HG02870 (cell line): Measurements from ENCODE around the gene RELL2.
A peak's percentile ranks its signal among the peaks of the same experiment; 100 is the strongest.

ENCODE experiments used
- ATAC-seq: cut with Tn5 transposase; IDR thresholded peaks from one replicate; pipeline ENCODE4 v1.9.1; 2021; ENCODE audit warnings: mild to moderate bottlenecking, moderate library complexity; ENCODE audit not compliant: unreplicated experiment

The RELL2 gene

DNA sequence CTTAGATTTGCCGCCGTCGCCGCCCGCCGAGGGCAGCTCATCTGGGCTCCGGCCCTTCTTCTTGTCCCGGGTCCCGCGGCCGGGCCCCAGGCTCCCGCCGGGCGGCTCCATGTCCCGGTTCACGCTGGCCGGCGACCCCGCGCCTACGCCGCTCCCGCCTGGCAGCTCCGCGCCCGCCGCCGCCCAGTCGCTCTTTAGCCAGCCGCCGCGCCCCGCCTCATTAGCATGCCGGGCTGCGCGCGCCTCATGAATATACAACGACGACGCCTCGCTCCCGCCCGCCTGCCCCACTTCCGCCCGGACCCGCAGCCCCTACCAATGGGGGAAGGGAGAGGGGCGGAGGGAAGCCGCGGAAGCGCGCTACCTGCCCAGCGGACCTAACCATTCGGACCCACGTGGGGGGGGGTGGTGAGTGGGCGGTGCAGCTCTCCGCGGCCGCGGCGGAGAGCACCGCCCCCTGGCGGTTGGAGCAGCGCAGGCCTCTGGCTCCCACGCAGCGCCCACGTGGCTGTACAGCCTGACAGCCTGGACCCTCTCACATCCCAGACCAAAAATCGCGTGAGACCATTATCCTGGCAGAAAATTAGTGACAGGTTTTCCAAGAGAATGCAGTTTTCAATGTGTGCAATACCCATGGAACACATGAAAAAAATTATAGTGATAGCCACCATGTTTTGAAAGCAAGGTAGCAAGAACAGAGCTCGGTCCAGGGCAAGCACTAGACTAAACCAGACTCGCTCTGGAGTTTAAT, 17.8 kb upstream of the RELL2 start, which contains the start of gene DIAPH1:
Gene DIAPH1 (minus strand): TSS at position 197 of the 751 bp plus-strand sequence. CDS start 86 bp downstream, at position 111.
- ATAC-seq: peak; percentile 77

DNA sequence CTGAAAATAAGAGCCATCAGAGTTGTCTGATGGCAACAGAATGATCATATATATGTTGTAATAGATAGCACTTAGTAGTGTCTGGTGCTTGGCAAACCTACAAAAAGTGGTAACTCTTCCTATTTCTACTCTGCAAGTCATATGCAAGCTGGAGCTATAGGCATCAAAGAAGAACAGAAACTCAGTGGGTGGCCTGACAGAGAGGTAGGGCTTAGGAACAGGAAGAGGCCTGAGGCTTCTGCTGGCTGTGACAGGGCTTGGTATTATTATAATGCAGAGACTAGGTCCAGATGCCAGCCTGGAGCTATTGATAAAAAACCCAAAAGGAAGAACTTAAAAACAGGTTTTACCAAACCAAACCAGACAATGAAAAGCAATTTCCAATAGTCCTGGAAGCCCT, 13.6 kb upstream of the RELL2 start:
- ATAC-seq: peak; percentile 50

DNA sequence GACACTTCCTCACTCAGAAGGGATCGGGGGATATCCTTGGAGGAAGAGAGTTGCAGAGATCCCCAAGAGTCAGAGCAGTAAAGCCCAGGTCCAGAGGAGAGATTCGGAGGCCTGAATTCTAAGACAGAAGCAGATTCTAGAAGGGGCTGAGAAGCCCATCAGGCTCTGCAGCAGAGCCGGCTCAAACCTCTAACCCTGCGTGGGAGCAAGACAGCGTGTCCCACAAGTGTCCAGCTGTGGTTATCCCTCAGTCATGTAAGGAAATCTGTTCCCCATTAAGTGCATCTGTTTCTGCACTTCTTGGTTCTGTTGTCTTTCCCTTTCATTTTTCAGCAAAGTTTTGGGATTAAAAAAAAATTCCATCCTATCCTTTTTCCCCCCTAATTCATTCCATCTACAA, 13.2 kb upstream of the RELL2 start:
- no peak for ATAC-seq

DNA sequence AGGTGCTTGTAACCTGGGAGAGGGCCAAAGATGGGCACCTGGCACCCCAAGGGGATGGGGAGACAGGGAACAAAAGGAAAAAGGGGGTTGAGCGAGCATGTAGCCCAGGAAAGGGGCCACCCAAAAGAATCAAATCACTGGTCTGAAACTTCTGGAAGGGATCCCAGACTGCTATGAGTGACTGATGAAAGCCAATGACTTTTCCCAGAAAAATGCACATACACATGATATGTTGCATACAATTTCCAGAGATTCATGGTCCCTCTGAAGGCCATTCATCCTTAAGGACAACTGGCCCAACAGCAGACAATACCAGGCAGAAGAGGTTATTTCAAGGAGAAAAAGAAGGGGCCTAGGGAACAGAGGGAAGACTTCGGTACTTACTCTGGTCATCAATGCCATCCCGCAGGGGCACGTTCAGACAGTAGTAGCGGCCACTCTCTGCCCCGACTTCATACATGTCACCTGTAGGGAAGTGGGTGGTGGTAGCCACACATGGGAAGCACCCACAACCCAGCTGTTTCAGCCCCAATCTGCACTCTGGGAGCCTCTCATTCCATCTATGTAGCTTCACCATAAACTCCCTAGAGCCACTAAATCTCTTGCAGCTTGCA, 8.5 kb upstream of the RELL2 start:
- no peak for ATAC-seq

DNA sequence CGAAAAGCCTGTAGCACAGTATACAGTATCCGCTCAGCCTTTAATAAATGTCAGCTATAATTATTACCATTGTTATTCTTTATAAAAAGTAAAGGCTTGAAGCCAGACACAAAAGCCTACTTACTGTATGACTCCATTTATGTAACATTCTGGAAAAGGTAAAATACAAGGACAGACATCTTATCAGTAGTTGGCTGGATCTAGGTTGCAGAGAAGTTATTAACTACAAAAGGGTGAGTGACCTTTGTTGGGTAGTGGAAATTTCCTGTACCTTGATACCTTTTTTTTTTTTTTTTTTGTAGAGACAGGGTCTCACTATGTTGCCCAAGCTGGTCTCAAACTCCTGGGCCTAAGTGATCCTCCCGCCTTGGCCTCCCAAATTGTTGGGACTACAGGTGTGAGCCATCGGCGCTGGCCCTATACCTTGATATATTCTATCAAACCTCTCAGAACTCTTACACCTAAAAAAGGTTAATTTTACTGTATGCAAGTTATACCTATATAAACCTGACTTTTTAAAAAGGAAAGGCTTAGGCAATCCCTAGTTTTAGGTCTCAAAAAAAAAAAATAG, 6.1 kb upstream of the RELL2 start:
- ATAC-seq: no peak

DNA sequence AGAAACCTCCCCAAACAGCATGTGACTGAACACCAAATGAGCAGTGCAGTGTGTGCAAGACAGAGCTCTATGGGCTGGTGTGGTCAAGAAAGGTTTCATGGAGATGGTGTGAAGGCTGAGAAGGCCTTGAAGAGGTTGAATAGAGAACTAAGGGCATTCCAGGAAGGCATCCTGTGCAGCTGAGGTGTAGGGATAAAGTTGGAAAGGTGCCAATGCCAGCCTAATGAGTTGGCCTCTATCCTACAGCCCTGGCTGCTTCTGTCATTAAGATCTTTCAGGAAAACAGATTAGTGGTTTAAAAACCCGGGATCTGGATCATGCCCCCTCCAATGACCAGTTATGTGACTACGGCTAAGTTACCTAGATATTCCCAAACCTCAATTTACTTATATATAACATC, 4.1 kb upstream of the RELL2 start:
- ATAC-seq: no peak

DNA sequence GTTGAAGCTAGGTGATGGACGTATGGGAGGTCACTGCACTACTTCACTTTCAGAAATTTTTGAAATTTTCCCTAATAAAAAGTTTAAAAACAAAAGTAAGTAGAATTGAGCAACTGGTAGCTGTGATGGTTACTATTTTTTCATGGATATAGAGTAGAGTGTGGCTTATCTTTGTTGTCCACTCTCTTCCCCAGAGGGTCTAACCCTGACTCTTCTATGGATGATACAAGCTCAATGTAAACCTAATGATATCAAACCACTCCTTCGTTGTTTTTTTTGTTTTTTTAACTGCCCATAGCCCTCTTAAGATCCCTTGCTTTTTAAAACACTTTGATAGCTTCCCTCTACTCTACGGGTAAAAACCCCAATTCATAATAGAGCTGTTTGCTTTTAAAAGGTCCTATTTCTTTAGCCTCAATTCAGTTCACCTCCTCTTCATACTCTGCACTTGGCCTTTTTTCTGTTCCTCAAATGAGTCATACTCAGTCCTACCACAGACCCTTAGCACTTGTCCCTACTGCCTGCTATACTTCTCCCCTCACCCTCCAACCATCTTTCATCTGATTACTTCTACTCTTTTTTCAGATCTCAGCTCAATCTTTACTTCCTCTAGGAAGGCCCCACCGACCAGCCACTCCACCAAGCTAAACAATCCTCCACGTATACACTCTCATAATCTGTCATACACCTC, 2.8 kb upstream of the RELL2 start:
- ATAC-seq: peak; percentile 83

DNA sequence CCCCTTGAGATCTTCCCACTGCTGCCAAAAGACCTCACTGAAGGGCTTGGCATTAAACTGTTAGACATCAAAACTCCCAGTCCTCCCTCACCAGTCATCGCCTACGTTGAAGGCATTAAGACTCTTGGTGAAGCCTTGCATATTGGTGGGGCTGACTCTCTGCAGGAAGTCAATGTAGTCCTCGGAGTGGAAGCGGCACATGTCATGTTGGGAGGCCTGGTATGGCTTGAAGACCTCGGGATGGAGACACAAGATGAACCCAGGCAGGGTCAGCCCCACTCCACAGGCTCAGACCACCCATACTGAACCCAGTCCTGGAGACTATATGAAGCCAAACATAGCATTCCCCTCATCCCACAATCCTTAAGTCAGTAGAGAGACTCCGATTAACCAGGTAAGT, 2.1 kb upstream of the RELL2 start:
- no peak for ATAC-seq

DNA sequence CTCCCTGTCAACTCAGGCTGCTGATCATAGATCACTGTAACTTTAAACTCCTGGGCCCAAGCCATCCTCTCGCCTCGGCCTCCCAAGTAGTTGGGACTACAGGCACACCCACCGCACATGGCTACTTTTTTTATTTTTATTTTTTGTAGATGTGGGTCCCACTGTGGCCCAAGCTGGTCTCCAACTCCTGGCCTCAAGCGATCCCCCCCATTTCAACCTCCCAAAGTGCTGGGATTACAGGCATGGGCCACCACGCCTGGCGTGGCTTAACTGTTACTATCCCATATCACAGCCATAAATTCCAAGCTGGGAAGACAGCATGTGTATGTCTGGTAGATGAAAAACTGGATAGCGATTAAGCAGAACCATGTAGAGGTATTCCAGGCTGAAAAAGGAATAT, 1.2 kb upstream of the RELL2 start:
- no peak for ATAC-seq

DNA sequence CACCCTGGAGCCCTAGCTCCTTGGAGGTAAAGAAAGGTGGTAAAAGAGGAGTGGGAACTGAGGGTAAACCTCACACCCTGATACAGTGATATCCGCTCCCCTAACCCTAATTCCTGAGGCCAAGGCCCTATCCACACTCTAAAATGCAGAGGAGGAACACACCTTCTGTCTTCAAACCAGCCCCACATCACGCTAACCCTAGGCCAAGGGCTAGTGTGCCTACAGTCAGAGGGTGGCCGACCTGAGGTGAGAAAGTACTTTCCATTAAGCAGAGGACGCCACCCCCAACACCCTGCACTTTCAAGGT, 738 bp upstream of the RELL2 start:
- ATAC-seq: no peak

DNA sequence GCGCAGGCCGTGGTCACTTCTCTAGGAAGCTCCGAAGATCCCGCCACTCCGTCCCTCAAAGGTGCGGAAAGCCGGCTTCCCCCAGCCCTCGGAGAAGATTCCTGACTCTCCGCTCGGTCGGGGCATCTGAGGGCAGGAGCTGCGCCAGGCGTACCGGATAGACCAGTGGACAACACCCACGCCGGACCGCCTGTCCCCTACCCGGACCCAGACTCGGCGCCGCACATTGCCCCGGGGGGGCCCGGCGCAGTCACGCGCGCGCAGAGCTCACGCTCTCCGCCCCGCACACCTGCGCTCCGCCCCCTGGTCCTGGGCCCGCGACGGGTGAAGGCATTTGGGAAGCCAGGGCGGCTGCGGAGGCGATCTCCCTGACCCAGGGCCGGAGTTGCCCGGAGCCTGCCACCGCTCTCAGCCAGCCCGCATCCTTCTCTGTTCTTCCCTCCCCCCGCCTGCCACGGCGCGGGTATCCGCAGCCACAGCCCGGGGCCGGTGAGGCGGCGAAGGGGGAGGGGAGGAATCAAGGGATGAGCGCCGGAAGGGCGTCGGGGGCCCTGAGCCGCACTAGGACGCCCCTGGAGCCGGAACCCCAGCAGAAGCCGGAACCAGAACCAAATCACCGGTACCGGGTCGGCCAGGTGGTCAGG, 448 bp downstream of the RELL2 start:
- peak; percentile 7 for ATAC-seq

DNA sequence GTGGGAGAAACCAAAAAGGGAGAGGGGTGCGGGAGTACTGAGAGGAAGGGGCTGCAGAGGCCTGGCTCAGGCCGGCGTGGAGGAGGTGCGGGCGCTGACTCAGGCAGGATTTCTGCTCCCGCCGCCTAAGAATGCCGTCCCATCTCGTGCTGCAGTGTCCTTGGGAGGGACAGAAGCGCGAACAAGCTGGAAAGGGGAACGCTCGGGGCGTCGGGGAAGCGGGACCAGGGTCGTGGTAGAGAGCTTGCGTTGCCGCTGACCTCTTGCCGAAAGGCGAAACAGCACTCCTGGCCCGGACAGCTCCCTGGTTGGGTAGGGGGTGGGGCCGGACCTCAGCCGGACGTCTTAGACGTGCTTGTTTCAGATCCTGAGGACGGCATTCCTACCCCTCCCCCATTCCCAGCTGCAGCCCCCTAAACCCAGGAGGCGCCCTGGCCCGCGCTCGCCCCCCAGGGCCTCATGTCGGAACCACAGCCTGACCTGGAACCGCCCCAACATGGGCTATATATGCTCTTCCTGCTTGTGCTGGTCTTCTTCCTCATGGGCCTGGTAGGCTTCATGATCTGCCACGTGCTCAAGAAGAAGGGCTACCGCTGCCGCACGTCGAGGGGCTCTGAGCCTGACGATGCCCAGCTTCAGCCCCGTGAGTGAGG, 1.1 kb downstream of the RELL2 start:
- ATAC-seq: peak; percentile 19

DNA sequence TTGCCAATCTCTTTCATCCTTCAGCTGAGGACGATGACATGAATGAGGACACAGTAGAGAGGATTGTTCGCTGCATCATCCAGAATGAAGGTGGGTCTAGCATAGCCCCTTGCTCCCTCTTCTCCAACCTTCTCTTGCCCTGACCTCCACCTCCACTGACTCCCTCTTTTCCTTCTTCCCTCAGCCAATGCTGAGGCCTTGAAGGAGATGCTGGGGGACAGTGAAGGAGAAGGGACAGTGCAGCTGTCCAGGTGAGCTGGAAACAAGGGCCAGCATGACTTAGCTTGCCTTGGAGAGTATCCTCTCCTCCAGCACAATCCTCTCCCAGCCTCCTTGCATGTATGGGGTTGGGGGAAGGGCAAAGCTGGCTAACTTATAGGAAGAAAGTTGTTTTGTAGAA, 2.0 kb downstream of the RELL2 start:
- ATAC-seq: no peak

DNA sequence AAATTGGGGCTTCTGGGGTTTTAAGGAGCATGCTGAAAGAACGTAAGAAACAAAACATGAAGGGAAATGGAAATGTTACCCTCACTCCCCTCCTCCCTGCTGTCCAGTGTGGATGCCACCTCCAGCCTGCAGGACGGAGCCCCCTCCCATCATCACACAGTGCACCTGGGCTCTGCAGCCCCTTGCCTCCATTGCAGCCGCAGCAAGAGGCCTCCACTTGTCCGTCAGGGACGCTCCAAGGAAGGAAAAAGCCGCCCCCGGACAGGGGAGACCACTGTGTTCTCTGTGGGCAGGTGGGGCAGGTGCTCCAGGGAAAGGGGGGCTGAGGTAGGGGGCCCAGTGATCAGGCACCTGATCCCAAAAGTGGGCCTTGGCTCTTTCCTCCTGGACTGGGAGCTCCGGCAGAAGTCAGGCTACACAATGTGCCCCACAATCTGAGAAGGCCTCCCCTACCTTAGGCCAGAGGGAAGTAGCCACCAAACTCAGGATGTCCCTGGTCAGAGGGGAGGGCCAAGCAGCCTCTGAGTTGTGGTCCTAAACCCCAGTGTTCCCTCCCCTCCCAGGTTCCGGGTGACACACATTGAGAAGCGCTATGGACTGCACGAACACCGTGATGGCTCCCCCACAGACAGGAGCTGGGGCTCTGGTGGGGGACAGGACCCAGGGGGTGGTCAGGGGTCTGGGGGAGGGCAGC, 2.7 kb downstream of the RELL2 start:
- ATAC-seq: no peak

DNA sequence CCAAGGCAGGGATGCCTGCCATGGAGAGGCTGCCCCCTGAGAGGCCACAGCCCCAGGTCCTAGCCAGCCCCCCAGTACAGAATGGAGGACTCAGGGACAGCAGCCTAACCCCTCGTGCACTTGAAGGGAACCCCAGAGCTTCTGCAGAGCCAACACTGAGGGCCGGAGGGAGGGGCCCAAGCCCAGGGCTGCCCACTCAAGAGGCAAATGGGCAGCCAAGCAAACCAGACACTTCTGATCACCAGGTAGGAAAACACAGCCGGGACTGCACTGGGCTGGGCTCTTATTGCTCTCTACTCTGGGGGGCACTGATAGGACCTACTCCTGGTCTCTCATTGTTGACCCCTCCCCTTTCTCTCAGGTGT, 3.2 kb downstream of the RELL2 start:
- ATAC-seq: no peak

DNA sequence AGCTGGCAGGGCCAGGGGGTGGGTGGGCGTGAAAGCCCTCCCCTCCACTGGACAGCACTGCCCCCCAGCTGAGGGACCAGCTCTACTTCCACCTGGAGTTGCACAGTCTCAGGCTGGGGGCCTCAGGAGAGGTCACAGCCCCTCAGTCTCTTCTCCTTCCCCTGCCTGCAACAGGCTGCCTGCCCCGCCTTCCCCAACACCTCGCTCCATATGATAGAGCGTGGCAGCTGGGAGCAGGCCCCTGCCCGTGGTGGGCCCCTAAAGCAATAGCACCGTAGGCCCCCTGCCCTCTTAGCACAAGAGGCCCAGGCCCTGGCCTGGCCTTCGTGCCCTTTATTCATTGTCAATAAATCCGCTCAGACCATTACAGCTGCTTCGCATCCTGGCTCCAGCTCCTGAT, 3.9 kb downstream of the RELL2 start:
- ATAC-seq: no peak

DNA sequence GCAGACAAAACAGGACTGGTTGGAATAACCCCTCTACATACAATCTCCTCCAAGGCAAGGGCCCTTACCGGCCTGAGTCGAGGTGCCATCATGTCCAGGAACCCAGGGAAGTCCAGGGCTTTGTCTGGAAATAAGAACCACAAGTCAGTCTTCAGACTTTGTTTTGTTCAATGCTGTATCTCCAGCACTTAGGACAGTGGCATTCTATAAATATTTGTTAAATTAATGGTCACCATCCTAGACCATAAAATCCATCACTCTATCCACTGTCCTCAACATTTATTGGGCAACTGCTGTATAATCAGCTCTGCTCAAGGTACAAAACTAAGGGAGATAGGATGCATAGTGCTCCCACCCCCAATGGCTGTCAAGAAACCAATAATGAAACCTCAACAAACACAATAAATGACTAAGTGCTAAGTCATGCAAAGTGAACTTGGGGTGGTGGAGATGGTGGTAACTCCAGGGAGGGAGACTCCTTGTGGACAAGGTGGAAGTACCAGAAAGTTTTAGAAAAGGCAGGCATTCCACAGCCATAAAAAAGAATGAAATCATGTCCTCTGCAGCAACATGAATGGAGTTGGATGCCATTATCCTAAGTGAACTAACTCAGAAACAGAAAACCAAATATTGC, 5.0 kb downstream of the RELL2 start:
- ATAC-seq: peak; percentile 60

DNA sequence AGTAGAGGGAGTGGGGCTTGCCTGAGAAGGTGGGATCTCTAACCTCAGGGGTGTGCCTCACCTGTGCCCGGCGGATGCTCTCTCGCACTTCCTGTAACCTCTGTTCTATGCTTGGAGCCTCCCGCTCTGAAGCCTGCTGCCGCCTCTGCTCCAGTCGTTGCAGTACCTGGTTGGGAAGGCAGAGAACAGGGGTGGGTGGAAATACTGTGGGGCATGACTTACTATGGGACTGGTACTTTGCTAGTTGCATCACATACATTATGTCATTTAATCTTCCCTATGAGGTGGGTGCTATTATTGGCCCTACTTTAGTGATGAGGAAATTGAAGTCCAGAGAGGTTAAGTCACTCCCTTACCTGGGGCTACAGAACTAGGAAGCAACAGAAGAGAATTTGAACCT, 9.2 kb downstream of the RELL2 start:
- ATAC-seq: no peak

DNA sequence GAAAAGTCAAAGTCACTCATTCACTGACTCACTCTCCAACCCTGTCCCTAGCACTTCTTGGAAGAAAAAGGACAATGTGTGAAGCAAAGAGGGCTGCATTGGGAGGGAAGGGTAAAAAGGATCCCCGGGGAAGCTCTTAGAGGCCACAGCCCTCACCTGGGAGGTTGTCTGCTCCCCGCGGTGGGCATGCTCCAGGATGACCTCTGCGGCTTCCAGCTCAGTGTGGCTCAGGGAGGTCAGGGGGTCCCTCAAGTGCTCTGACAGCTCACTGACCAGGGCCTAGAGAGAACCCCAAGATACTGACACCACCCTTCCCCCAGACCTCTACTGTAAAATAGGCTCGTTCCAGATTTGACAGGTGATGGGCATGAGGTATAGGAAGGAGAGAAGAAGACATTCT, 10.4 kb downstream of the RELL2 start:
- no peak for ATAC-seq

DNA sequence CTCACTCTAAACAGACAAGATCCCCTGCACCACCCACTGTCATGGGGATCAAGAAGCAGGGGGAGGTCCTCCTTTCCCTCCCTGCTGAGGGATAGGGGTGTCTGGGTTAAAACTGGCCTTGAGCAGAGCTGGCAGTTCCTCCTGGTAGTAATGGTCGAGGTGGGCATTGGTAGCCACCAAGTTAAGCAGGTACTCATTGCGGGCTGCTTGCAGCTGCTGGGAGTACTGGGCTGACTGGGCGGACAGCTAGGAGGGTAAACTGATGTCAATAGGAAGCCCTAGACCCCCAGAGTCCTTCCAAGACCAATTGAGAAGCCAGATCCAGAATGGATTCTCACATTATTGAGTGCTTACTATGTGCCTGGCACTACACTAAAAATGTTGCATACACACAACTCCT, 11.1 kb downstream of the RELL2 start:
- no peak for ATAC-seq
